ENCODE results near the gene RFC2.
"Not testable (repeated sequence)": the region's sequence is repeated elsewhere in the genome, so short reads cannot be mapped to it uniquely, and the experiment has no call there.

RFC2 gene

GRCh38 chr7:74216361-74216761 lies 37.8 kb downstream of the RFC2 start:
- no peak for DNase-seq

- DNase-seq, result no peak
Observed at GRCh38 chr7:74215921-74216320, 38.3 kb downstream of the RFC2 start.

- no peak for DNase-seq
Observed at GRCh38 chr7:74214816-74215630, 39.2 kb downstream of the RFC2 start.

DNA sequence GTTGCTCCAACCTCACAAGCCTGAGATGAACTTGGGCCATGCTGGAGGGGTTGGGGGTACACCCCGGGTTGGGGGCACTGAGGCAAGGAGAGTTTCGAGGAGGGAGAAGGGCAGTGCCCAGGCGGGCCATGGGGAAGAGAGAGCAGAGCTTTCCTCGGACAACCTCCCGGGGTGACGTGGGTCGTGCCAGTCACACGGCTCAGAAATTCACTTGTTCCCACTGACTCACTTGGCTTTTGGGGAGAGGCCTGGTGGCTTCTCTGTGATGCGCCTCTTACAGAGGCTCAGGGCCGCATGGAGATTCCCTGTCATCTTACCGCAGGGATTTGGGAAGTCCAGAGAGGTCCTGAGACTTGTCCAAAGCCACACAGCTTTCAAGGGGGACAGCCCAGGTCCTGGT lies 41.5 kb downstream of the RFC2 start:
- no peak for DNase-seq

DNA sequence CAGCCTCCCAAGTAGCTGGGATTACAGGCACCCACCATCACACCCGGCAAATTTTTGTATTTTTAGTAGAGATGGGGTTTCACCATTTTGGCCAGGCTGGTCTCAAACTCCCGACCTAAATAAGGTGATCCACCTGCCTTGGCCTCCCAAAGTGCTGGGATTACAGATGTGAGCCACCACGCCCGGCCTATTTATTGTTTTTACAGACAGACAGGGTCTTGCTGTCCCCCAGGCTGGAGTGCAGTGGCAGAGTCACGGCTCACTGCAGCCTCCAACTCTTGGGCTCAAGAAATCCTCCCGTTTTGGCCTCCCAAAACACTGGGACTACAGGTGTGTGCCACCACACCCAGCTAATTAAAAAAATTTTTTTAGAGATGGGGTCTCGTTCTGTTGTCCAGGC lies 46.0 kb downstream of the RFC2 start:
- not testable (repeated sequence) for DNase-seq

GRCh38 chr7:74207586-74207985 lies 46.6 kb downstream of the RFC2 start:
- no peak for DNase-seq

GRCh38 chr7:74206589-74207120 lies 47.5 kb downstream of the RFC2 start:
- peak; percentile 93 for DNase-seq

DNA sequence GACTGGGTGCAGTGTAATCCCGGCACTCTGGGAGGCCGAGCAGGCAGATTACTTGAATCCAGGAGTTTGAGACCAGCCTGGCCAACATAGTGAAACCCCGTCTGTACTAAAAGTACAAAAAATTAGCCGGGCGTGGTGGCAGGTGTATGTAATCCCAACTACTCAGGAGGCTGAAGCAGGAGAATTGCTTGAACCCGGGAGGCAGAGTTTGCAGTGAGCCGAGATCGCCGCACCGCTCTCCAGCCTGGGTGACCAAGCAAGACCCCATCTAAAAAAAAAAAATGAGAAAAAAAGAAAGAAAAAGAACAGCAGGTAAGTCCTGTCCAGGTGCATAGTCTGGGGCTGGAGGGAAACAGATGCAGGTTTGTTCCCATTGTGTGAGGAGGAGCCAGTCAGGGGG lies 48.1 kb downstream of the RFC2 start:
- not testable (repeated sequence) for DNase-seq

DNA sequence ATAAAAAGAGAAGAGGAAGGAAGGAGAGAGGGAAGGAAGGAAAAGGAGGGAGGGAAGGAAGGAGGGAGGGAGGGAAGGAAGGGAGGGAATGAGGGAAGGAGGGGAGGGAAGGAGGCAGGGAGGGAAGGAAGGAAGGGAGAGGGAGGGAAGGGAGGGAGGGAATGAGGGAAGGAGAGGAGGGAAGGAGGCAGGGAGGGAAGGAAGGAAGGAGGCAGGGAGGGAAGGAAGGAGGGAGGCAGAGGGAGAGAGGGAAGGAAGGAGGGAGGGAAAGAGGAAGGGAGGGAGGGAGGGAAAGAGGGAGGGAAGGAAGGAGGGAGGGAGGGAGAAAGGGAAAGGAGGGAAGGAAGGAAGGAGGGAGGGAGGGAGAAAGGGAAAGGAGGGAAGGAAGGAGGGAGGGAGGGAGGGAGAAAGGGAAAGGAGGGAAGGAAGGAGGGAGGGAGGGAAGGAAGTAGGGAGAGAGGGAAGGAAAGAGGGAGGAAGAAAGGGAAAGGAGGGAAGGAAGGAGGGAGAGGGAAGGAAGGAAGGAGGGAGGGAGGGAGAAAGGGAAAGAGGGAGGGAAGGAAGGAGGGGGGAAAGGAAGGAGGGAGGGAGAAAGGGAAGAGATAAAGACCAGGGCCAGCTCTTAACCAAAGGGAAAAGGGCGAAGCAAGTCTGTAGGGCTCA lies 50.1 kb downstream of the RFC2 start:
- no peak for DNase-seq

GRCh38 chr7:74202841-74203556 lies 51.2 kb downstream of the RFC2 start:
- no peak for DNase-seq

DNA sequence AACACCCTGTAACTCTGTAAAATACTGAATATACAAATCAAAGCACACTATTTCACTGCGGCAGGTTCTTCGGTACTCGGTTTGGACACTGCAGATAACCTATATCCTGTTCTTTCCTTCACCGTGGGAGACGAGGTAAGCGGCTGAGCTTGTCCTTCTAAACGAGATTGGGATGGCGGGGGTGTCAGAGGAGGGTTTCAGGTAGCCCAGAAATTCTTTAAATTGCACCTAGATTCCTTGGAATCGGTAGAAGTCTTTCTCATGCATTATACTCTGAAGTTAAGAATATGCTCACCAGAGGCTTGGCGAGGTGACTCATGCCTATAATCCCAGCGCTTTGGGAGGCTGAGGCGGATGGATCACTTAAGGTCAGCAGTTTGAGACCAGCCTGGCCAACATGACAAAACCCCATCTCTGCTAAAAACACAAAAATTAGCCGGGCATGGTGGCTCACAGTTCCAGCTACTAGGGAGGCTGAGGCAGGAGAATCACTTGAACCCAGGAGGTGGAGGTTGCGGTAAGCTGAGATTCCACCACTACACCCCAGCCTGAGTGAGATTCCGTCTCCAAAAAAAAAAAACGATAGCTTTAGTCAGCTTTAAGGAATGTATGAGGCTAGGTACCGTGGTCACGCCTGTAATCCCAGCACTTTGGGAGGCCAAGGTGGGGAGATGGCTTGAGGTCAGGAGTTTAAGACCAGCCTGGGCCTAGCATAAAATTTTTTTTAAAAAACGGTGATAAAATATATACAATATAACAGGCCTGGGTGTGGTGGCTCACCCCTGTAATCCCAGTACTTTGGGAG lies 54.4 kb downstream of the RFC2 start:
- DNase-seq, result peak; percentile 30

- DNase-seq, result peak; percentile 41
Observed at GRCh38 chr7:74197449-74198124, 56.6 kb downstream of the RFC2 start.

- DNase-seq, result peak; percentile 58
Observed at GRCh38 chr7:74195968-74196654, 58.1 kb downstream of the RFC2 start.

DNA sequence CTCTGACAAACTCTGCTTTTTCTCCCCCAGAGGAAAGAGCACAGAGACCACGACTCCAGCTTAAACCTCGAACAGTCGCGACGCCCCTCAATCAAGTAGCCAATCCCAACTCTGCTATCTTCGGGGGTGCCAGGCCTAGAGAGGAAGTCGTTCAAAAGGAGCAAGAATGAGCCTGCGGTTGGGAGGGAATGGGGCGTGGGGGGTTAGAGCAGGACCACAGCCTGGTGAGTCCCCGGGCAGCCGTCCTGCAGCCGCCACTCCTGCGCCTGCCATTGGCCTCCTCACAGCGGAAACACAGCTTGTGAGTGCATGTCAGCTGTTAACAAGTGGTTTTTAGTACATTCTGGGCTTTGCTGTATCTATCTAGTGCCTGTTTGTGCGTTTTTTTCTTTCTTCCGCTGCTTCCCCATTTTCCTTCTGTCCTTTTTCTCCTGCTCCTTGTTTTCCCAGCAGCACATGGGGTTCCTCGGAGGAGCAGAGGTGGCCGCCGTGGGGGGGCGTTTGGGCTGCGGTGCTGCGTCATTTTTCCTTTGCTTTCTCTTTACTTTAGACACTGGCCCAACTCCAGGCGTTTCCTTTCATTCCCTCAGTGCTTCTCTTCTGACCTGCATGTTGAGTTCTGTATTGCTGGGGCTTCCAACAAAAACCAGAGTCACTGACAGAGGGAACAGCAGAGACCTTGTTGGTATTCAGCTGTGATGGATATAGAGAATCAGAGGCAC lies 58.9 kb downstream of the RFC2 start:
- DNase-seq, result peak; percentile 13

DNA sequence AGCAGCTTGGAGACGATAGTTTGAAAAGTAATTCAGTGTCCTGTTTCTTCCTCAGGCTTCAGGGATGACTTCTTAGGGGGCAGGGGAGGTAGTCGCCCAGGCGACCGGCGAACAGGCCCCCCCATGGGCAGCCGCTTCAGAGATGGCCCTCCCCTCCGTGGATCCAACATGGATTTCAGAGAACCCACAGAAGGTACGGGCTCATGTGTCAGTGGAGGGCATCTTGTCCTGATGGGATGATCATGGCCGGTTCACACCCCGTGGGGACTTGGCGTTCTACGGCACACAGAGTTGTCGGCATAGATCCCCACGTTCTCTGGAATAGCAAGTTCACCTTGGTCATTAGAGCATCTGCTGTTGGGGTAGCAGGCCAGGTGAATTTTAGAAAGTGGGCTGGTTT lies 59.5 kb downstream of the RFC2 start:
- peak; percentile 17 for DNase-seq

DNA sequence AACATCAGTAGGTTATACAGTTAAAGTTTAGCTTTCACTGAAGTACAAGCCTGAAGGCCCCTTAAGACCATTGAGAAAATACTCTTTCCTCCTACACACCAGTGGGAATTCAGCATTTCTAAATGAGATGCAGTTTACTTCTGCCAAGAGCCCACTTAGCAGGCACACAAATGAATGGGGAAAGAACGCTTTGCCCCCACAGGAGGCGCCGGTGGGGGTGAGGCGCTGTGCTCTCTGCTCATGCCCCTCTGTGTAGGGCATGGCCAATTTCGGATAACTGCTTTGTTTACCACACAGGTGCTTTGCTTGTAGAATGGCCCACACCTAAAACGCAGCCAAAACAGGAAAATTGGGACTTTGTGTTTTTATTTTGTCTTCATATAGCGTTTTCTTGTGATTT lies 60.3 kb downstream of the RFC2 start:
- DNase-seq, result peak; percentile 44

DNA sequence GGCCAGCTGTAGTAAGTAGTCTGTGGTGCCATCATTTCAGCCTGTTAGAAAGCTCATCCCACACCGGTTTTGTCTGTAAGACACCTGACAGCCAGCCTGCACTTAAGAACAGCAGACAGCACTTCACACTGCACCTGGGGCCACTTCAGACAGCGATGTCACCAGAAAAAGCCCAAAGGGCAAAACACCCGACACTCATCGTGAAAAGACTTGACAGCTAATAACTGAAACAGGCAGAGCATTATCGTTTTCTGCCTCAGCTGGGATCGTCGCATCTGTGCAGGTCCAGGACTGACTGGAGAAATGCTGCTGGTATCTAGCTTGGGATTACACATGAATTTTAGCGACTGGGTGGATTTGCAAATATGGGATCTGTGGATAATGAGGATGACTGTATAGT lies 61.1 kb downstream of the RFC2 start:
- DNase-seq, result peak; percentile 50

GRCh38 chr7:74191231-74191630 lies 63.0 kb downstream of the RFC2 start:
- peak; percentile 19 for DNase-seq

DNA sequence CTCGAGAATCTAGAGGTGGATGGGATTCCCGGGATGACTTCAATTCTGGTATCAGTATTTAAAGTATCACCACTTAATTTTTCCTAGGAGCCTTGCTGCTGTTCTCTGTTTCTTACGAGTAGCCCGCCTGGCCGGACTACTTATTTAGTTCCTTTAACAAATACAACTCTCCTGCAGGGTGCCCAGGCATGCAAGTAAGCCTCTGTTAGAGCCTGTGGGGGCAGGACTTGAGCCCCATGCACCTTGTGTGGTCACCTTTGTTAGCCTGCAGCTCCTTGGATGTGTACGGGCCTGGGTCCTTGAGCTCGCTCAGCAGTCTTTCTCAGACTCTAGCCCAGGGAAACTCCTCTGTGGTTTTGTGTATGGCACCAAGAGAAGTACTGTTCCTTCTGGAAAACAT lies 63.9 kb downstream of the RFC2 start:
- DNase-seq, result no peak

GRCh38 chr7:74187915-74188675 lies 66.1 kb downstream of the RFC2 start:
- no peak for DNase-seq
